ENCODE data around the gene CABLES1.
"Not testable (repeated sequence)": the region's sequence is repeated elsewhere in the genome, so short reads cannot be mapped to it uniquely, and the experiment has no call there.

Gene CABLES1

DNA sequence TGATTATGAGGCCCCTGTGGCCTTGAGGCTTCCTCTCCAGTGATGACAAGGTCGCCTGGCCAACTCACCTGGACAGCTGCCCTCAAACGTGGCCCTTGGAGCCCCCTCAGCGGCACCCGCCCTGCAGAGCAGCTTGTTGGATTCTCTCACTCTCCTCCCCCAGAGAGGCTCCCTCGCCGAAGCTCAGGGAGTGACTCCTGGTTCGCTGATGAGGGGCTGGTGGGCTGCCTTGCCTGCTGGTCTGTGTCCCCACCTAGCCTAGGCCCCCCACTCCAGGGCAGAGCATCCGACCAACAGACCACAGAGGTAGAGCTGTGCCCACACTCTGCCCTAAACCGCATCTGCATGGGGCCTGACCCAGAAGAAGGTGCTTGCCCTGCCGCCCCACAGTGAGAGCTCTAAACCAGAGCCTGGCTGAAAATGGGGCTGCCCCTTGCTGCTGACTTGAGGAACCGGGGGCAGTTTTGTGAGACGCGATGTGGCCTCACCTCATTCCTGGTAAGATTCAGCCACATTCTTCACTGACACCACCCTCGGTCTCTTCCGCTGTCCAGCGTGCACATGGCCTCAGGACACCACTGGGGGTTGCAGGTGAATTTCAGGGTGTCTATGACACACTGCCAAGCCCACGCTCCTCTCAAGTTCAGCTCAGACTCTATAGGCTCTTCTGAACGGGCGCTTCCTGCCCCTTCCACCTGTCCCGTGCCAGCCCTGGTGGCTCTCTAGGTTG lies 131.6 kb downstream of the CABLES1 start:
- no peak for DNase-seq (ENCODE audit: low read depth)

DNA sequence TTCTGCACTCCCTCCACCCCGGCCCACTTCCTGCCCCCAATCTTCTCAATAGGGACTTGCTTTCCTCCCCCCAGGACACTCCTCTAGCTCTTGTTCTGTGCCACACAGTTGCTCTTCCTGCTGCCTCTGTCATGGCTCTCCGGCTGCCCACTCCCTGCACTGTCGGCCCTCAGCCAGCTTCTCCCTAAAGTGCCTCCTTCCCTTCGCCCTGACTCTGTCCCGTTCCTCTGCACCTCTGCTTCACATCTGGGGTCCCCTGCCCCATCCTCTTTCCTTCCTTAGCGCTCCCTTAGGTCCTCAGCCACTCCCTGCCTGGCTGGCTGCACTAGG lies 132.1 kb downstream of the CABLES1 start:
- no peak for DNase-seq (ENCODE audit: low read depth)

DNA sequence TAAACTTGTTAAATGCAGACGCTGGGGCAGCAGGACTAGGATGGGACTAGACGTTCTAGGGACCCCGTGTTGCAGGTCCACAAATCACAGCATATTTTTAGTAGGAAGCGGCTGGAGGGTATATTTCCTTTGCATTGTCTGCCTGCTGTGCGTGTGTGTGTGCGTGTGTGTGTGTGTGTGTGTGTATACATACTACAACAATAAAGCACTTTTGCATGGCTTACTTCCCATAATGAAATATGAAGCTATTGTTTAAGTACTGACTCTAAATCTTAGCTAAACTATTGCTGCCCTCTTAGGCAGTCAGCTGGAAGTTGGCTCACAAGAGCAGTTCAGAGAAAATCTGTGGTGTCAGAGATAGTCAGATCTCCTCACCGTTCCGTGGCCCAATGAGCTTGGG lies 133.4 kb downstream of the CABLES1 start:
- DNase-seq (ENCODE audit: low read depth): no peak

DNA sequence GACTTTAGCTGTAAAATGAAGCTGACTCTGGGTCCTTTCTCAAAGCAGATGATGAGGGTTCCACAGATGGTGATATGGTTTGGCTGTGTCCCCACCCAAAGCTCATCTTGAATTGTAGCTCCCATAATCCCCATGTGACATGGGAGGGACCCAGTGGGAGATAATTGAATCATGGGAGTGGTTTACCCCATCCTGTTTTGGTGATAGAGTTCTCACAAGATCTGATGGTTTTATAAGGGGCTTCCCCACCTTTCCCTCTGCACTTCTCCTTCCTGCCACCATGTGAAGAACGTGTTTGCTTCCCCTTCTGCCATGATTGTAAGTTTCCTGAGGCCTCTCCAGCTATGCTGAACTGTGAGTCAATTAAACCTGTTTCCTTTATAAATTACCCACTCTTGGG lies 133.8 kb downstream of the CABLES1 start:
- DNase-seq (ENCODE audit: low read depth): not testable (repeated sequence)

DNA sequence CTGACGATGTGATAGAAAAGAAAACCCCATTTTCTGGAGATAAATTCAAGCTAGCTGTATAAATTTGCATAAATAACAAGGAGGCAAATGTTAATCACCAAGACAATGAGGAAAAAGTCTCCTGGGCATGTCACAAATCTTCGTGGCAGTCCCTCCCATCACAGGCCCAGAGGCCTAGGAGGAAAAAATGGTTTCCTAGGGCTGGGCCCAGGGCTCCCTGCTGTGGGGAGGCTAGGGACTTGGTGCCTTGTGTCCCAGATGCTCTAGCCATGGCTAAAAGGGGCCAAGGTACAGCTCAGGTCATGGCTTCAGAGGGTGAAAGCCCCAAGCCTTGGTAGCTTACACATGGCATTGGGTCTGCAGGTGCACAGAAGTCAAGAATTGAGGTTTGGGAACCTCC lies 134.6 kb downstream of the CABLES1 start:
- DNase-seq (ENCODE audit: low read depth): no peak

DNA sequence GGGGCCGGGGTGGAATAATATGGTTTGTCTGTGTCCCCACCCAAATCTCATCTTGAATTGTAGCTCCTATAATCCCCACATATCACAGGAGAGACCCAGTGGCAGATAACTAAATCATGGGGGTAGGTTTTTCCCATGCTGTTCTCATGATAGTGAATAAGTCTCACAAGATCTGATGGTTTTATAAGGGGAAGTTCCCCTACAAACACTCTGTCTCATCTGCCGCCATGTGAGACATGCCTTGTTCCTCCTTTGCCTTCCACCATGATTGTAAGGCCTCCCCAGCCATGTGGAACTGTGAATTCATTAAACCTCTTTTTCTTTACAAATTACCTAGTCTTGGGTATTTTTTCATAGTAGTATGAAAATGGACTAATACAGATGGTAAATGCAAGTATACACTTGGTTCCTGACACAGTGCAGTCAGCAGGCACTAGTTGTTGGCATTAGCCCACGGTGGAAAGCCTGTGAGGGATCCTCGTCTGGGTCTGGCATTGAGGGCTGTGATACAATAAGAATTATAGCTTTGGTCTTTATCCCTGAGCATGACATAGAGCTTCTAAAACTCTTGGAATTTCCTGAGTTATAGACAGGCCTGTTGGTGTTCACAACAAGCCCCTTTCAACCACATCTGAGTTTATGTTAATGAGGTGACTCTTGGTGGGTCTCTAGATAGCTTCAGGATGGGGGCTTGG lies 135.8 kb downstream of the CABLES1 start:
- DNase-seq (ENCODE audit: low read depth): no peak

DNA sequence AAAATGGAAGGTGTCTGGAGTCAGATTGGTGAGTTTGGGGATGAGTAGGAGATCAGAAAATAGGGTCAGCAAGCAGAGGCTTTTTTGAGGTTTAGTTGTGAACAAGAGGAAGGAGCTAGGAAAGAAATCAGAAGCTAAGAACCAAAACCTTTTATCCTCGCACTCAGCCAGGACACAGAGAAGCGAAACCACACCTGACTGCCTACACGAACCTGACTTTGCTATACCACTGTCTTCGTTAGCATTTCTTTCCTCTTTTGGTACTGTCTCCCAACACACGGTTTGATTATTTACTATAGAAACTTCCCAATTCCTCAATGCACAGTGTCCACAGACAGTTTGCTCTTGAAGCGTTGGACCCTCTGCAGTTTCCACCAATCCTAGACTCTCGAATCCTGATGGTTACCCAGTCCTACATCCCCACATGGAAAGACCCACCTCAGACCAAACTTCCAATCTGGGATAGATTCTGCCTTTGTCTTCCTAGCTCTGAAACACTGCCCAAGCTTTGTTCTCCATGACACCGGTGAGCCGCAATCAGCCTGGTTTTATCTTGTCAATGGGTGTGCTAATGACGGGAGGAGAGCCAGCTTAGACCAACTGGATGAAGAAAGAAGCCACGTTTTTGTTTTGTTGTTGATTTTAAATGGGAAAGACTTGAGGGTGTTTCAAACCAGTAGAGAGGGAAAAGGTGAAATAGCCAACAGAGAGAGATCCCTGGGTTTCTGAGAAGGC lies 137.4 kb downstream of the CABLES1 start:
- DNase-seq (ENCODE audit: low read depth): no peak

DNA sequence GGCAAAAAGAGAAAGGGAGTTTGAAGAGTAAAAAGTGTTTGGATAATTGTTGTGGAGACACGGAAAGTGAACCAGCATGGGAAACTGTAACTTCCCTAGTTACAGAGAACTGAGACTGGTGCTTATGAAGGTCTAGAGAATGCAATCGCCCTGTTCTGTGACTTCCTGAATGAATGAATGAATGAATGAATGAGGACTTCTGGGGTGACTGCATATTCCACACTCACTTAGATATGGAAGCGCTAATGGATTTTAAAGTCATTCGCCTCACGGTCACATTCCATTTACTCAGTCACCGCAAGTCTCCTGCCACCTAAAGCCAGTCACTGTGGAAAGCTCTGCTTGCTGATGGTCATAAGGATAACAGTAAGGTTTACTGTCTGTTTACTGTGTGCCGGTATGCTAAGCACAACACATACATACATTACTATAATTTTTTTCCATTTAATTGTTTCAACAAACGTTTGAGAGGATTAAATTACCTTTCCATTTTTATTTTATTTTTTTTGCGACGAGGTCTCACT lies 138.2 kb downstream of the CABLES1 start:
- DNase-seq (ENCODE audit: low read depth): no peak

DNA sequence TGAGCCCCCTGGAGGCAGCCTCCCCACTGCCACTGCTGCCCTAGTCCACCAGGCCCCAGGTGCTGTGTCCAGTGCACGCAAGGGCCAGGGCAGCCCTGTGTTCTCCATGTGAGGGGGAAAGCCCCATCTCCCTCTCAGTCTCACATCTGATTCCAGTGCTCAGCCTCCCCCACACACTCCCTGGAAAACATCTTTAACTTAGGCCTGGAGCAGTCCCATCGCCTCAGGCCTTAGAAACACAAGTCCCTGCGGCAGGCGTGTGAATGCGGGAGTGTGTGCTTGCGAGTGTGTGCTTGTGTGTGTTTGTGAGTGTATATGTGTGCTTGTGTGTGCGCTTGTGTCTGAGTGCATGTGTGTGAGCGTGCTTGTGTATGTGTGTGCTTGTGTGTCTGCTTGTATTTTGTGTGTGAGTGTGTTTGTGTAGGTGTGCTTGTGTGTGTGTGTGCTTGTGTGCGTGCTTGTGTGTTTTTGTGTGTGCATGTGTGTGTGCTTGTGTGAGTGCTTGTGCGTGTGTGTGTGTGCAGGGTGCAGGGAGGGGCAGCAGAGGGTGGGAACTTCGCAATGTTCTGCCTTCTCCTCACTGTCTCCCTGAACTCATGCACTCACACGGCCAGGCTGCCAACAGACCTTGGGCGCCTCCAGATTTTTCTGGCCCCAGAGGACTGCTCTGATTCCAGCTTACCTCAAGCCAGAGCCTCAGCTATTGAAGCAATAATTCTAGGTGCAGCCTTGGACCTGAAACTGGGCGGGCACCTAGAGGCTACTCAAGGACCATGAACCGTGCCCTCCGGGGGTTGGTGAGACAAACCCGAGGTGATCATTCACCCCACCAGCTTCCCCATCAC lies 139.6 kb downstream of the CABLES1 start:
- no peak for DNase-seq (ENCODE audit: low read depth)

DNA sequence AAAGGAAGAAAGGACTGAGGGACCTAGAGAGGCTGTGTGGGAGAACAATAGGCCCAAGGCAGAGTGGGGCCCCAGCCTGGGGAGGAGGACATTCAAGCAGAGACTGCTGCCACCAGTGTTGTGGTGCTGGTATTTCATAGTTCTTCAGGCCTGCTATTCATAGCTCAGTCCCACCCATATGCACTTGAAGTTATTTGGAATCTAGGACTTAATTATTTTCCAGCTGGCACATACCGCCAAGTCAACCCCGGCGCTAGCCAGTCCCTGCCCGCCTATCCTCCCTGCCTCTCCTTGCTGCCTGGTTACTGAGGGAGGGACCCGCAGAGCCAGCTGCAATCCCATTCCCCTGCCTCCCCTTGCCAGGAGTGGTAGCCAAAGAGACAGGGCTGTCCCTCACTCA lies 141.2 kb downstream of the CABLES1 start:
- DNase-seq (ENCODE audit: low read depth): no peak

DNA sequence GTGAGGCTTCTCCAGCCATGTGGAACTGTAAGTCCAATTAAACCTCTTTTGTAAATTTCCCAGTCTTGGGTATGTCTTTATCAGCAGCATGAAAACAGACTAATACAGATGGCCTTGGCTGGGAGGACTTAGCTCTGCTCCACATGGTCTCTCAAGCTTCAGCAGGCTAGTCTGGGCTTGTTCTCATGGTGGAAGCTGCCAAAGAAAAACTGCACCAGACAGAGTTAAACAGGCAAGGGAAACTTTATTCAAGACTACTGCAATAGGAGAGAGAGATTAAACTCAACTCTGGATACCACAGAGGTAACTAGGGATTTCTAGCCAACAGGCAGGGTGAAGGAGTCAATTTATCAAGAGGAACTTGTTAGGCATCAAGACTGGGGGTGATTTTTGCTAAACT lies 142.1 kb downstream of the CABLES1 start:
- no peak for DNase-seq (ENCODE audit: low read depth)

DNA sequence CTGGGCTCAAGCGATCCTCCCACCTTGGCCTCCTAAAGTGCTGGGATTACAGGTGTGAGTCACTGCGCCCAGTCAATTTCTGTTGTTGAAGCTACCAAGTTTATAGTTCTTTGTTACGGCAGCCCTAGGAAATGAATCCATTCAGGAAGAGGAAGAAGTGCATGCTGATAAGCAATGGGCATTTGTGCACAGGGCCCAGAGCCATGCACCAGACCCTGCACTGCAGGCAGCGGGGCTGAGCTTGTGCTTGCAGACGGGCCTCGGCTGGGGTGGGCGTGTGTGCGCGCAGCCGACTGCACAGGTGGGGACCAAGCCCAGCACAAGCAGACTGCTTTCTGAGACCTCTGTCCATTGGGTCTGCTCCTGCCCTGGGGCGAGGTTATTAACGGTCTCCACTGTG lies 144.6 kb downstream of the CABLES1 start:
- no peak for DNase-seq (ENCODE audit: low read depth)

DNA sequence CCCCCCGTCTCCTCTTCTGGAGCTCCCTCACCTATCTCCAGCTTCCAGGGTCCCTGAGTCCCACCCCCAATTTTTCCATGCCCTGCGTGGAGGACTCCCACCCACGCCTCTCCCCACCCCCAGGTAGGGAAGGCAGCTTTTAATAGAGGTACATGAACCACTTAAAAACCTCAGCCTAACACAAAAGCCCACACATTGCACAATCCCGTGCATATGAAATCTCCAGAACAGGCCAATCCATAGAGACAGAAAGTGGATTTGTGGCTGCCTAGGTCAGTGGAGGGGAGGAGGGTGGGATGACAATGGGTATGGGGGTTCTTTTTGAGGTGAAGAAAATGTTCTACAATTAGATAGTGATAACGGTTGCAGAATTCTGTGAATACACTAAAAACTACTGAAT lies 145.6 kb downstream of the CABLES1 start:
- no peak for DNase-seq (ENCODE audit: low read depth)

DNA sequence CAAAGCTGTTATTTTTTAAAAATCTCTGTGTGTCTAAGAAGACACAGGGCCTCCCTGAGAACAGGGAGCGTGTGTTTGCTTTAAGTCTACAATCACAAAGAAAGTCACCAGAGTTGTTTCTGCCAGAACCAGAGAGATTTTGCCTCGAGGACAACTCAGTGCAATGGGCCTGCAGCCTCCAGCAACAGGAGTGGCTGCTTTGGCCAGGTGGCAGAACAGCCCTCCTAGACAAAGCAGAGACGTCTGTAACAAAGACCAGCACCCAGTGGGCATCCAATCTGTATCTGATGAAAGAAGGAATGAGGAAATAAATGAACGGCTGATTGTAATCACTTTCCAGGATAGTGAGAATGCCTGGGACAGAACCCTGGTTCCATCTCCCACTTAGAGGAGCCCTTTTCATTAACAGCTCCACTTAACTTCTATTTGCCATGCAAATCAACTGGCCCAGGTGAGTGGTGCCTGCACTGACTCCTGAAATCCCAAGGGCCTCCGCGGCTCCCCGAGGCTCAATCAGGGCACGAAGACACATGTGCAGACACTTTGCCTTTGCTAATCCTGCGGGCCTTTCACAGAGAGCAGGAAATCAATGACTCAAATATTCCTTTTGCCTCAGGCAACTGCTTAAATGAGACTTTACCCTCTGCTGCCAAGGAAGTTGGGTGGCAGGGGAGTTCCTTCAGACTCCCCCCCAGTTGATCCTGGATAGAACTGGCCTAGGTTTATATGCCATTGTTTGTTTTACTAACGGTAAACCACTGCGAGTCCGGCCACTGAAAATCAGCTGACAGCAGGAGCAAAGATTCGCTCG lies 146.5 kb downstream of the CABLES1 start:
- no peak for DNase-seq (ENCODE audit: low read depth)

DNA sequence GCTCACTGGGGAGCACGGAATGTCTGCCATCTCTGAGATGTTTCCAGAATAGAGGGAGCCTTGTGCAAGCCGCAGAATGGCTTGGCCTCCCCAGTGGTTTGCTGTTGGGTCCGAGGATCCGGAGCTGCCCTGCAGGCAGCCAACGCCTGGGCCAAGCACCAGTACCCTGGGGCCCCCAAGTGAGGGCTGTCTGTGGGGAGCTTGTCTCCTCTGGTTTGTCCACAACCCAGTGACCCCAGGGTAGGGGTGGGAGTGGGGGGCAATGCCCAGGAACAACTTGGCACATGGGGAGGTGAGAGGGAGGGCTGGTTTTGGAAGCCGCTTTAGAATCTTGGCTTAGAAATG lies 147.1 kb downstream of the CABLES1 start:
- DNase-seq (ENCODE audit: low read depth): no peak

DNA sequence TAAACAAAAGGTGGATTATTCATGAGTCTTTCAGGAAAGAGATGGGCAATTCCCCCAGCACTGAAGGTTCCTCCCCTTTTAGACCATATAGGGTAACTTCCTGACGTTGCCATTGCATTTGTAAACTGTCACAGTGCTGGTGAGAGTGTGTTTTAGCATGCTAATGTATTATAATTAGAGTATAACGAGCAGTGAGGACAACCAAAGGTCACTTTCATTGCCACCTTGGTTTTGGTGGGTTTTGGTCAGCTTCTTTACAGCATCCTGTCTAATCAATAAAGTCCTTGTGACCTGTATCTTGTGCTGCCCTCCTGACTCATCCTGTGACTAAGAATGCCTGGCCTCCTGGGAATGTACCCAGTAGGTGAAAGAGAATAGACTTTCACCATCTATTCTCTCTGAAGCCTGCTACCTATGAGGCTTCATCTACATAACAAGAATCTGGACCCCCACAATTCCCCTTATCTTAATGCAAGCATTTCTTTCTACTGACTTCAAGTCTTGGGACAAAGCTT lies 148.7 kb downstream of the CABLES1 start:
- DNase-seq (ENCODE audit: low read depth): peak; percentile 15

DNA sequence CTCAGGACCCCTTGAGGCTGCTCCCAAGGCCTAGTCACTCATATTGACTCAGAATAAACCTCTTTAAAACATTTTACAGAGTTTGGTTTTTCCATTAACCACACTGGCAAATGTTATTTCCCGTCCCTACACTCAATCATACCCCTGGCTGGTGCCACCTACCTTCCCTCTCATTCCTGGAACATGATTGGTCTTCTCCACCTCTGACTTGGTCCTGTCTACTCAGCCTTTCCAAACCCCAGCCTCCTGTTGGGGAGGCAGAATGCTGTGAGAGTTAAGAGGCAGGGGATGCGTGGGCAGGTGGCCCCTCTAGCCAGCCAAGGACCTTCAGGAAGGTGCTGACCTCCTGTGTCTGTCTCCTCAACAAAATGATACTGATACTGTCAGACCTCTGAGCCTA lies 149.3 kb downstream of the CABLES1 start:
- DNase-seq (ENCODE audit: low read depth): no peak

DNA sequence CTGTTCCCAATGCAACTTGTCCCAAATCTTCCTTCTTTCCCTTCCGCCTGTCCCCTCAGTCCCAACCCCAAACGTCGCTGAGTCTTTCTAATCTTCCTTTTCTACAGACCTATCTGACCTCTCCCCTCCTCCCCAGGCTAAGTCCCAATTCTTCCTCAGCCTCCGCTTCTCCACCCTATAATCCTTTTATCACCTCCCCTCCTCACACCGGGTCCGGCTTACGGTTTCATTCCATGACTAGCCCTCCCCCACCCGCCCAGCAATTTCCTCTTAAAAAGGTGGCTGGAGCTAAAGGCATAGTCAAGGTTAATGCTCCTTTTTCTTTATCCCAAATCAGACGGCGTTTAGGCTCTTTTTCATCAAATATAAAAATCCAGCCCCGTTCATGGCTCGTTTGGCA lies 150.3 kb downstream of the CABLES1 start:
- DNase-seq (ENCODE audit: low read depth): not testable (repeated sequence)

DNA sequence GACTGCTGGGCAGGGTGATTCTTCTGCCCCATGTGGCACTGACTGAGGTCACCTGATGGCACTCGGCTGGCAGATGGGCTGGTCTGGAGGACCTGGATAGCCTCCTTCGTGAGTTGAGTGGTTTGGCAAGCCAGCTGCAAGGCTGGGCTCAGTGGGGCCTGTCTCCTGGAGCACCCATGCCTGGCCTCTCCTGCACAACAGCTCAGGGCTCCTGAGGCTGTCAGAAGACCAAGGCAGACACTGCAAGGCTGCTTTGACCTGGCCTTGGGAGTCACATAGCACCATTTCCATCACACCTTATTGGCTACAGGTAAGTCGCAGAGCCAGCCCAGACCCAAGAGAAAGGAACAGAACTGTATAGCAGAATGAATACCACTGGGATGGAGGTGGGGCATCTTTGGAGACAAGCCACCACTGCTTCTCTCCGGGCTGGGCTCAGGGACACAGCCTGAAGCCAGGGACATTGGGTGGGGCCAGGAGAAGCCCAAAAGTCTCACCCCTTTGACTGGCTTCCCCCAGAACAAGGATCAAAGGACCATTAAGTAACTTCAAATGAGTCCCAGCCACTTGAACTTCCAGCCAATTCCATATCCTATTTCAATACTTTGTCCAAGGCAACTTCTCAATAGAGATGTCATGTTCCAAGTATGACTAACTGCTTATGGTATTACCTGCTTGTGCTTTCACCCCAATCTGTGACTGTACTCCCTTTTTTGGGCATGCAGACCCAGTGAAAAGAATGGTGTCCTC lies 156.3 kb downstream of the CABLES1 start:
- no peak for DNase-seq (ENCODE audit: low read depth)

DNA sequence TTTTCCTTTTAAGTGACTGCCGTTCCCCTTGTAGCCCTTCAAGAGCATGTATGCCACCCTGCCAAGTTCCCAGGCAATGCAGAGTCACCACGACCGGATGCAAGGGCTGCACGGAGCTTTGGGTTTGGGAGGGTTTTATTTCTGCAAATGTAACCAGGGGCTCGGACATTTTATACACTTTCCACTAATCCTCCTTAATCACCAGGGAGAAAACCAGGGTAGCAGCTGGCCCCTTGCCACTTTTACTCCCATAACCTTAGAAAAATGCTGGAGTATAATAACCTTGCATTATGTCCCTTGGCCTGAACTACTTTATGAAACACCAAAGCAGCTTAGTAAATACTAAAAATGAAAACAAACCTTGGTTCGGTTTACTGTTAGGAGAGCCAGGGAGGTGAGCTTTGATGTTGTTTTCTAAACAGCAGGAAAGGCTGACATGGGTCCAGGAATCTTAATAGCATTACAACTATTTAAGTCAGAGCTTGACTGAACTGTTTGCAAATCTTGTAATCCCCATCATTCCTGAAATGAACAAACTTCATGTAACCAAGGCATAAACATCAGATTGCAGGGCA lies 165.0 kb downstream of the CABLES1 start:
- no peak for DNase-seq (ENCODE audit: low read depth)
